Breast epithelium (tissue), 4 donors: Measurements from ENCODE around the gene CAT. TPM values are rescaled to one million over a fixed set of nuclear protein-coding genes. Genes with fewer than 3 reads are reported as not detected.

Source experiments
- DNase-seq, 2 donors: peaks; one replicate each; pipeline ENCODE4 v3.0.0-alpha.2; 2019; ENCODE audit warnings: low spot score in 2 of 2
- H3K27ac ChIP-seq, 2 donors: fragments of 200-600 bp; sonication (generic) in 1 of 2; one replicate each; pipeline ENCODE4 v1.5.1; 2016 to 2019; ENCODE audit warnings: mild to moderate bottlenecking in 1 of 2
- H3K27me3 ChIP-seq, 2 donors: fragments of 200-600 bp; sonication (generic) in 1 of 2; one replicate each; pipeline versions ENCODE4 v1.5.1 to v1.6.0; 2017 to 2019; ENCODE audit warnings: control low read depth in 1 of 2, mild to moderate bottlenecking in 1 of 2
- H3K36me3 ChIP-seq: fragments of 200-600 bp; one replicate; pipeline ENCODE4 v1.5.1; 2019
- H3K4me1 ChIP-seq, 2 donors: fragments of 200-600 bp; sonication (generic); one replicate each; pipeline ENCODE4 v1.5.1; 2016 to 2019; ENCODE audit warnings: control low read depth in 1 of 2
- H3K4me3 ChIP-seq, 3 donors: fragments of 200-600 bp; sonication (generic); 1 replicate in 2 of 3; 2 replicates in 1 of 3; pipeline ENCODE4 v1.5.1; 2016 to 2019; ENCODE audit warnings: mild to moderate bottlenecking in 3 of 3, moderate library complexity in 2 of 3
- H3K9me3 ChIP-seq, 2 donors: fragments of 200-600 bp; sonication (generic) in 1 of 2; one replicate each; pipeline ENCODE4 v1.5.1; 2016 to 2019; ENCODE audit warnings: control low read depth in 1 of 2
- POLR2A ChIP-seq: fragments of 450-650 bp; IDR thresholded peaks from one replicate; pipeline ENCODE4 v1.6.1; 2016; ENCODE audit warnings: antibody characterized with exemption, mild to moderate bottlenecking, moderate library complexity
- POLR2AphosphoS5 ChIP-seq, 3 donors: sonication (generic); formaldehyde crosslinking; IDR thresholded peaks; one replicate each; pipeline ENCODE4 v1.6.1; 2017; ENCODE audit warnings: antibody characterized with exemption in 3 of 3
- intact Hi-C: fragments of 100-400 bp; cut with DNase I; formaldehyde crosslinking; loops from one replicate; pipeline ENCODE4 v1.15.1; 2023; ENCODE audit warnings: low total_unique reads
- total RNA-seq, 3 donors: library from RNA; depleted of rRNA; stranded (reverse); fragments of >200 nt; gene quantifications; one replicate each; pipeline ENCODE4 v1.1.0, GENCODE V29; 2016
- TF ChIP-seq, protein P1 (sequence below), 3 donors: fragments of 450-650 bp; IDR thresholded peaks; one replicate each; pipeline ENCODE4 v1.5.1; 2016 to 2017; ENCODE audit warnings: antibody characterized with exemption in 3 of 3, mild to moderate bottlenecking in 3 of 3, moderate library complexity in 3 of 3

Gene CAT
- total RNA-seq, 3 donors from 2014 or later, result 177 to 469 (median 190) TPM

DNA sequence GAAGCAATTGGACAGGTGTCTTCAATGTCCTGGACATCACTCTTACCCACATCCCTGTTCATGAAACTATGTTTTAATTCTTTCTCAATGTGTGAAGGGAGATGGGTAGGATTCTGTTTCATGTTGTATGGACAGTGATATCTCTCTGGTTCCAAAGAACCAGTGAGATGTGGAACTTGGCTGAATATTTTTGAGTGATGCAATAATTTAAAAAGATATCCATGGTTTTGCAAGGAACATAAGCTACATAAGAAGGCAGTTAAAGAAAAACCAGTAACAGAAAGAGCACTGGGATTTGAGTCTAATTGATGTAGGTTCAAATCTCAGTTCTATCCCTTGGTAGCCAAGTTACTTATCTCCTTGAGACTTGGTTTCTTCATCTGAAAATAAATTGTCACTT, 82.5 kb downstream of the CAT start:
- TF ChIP-seq POLR2A (no peak), POLR2AphosphoS5 (IDR thresholded peaks at IDR 0.05) (no peak)
- TF ChIP-seq, protein P1, sequence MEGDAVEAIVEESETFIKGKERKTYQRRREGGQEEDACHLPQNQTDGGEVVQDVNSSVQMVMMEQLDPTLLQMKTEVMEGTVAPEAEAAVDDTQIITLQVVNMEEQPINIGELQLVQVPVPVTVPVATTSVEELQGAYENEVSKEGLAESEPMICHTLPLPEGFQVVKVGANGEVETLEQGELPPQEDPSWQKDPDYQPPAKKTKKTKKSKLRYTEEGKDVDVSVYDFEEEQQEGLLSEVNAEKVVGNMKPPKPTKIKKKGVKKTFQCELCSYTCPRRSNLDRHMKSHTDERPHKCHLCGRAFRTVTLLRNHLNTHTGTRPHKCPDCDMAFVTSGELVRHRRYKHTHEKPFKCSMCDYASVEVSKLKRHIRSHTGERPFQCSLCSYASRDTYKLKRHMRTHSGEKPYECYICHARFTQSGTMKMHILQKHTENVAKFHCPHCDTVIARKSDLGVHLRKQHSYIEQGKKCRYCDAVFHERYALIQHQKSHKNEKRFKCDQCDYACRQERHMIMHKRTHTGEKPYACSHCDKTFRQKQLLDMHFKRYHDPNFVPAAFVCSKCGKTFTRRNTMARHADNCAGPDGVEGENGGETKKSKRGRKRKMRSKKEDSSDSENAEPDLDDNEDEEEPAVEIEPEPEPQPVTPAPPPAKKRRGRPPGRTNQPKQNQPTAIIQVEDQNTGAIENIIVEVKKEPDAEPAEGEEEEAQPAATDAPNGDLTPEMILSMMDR (IDR thresholded peaks at IDR 0.05), result no peak
- intact Hi-C loops, result no loop called here
- Histone ChIP-seq H3K27me3 (no peaks in the 10 kb centered on the region), H3K9me3 (no peaks in the 10 kb centered on the region), H3K36me3 (no peaks in the 10 kb centered on the region), H3K4me1 (no peaks in the 10 kb centered on the region), H3K4me3 (no peak overlapping the region), H3K27ac (no peak overlapping the region)
- DNase-seq, result no peak

Other genes with a start within 250 kb of the CAT start
- 1 to 10 TPM; 1.3 to 5.6 (median 1.9) TPM for gene ABTB2, start 80.9 kb upstream of the CAT start, total RNA-seq
- gene ELF5, start 74.9 kb downstream of the CAT start, total RNA-seq, result 10 to 100 TPM in 2 of 3 donors, not detected in 1; 18.7 to 32.5 TPM
- 100 to 1,000 TPM in 2 of 3 donors, under 1 TPM in 1; 0.16 to 392 (median 132) TPM for gene EHF, start 182.2 kb downstream of the CAT start, total RNA-seq